ENCODE data around the gene XYLT1. TPM values are rescaled to one million over a fixed set of nuclear protein-coding genes. Genes with fewer than 3 reads are reported as not detected.
"Not testable (repeated sequence)": the region's sequence is repeated elsewhere in the genome, so short reads cannot be mapped to it uniquely, and the experiment has no call there.

XYLT1 gene
- total RNA-seq, 1 donor from 2014 or later = 0.23 TPM

DNA sequence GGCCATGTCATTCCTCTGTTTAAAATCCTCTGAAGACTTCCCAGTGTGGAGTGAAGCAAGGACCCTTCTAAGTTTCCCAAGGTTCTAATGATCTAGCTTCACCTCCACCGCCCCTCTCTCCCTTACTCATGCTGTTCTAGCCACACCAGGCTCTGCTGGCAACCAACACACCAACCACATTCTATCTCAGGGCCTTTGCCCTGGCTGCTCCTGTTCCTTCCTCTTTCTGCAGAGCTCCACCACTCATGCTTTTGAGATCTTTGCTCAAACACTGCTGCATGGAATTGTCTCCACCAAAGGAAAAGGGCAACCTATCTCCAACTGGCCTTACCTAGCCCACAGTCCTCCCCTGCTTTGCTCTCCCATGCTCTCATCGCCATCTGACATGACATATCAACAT lies 128.7 kb downstream of the XYLT1 start:
- no peak overlapping the region for H3K4me3 ChIP-seq (ENCODE audit: low read depth, low read length)
- TF ChIP-seq, protein P1, sequence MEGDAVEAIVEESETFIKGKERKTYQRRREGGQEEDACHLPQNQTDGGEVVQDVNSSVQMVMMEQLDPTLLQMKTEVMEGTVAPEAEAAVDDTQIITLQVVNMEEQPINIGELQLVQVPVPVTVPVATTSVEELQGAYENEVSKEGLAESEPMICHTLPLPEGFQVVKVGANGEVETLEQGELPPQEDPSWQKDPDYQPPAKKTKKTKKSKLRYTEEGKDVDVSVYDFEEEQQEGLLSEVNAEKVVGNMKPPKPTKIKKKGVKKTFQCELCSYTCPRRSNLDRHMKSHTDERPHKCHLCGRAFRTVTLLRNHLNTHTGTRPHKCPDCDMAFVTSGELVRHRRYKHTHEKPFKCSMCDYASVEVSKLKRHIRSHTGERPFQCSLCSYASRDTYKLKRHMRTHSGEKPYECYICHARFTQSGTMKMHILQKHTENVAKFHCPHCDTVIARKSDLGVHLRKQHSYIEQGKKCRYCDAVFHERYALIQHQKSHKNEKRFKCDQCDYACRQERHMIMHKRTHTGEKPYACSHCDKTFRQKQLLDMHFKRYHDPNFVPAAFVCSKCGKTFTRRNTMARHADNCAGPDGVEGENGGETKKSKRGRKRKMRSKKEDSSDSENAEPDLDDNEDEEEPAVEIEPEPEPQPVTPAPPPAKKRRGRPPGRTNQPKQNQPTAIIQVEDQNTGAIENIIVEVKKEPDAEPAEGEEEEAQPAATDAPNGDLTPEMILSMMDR (conservative IDR thresholded peaks at IDR 0.05; ENCODE audit: low read depth, low read length) = no peak
- no peak for DNase-seq (ENCODE audit: low read depth)

DNA sequence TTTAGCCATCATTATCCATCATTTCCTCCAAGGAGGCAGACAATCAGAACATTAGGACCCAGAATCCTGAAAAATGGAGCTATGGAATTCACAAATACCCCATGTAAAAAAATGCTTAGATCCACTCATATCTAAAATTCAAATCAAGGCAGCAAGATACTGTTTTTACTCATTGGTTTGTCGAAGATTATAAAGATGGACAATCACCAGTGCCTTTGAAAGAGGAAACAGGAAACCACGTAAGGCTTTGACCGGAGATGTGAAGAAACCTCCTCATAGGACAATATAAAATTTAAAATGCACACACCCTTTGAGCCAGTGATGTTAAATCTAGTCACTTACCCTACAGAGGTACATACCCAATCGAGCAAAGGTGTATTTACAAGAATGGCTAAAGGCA lies 130.0 kb downstream of the XYLT1 start:
- no peak overlapping the region for H3K4me3 ChIP-seq (ENCODE audit: low read depth, low read length)
- TF ChIP-seq, protein P1 (conservative IDR thresholded peaks at IDR 0.05; ENCODE audit: low read depth, low read length) = no peak

DNA sequence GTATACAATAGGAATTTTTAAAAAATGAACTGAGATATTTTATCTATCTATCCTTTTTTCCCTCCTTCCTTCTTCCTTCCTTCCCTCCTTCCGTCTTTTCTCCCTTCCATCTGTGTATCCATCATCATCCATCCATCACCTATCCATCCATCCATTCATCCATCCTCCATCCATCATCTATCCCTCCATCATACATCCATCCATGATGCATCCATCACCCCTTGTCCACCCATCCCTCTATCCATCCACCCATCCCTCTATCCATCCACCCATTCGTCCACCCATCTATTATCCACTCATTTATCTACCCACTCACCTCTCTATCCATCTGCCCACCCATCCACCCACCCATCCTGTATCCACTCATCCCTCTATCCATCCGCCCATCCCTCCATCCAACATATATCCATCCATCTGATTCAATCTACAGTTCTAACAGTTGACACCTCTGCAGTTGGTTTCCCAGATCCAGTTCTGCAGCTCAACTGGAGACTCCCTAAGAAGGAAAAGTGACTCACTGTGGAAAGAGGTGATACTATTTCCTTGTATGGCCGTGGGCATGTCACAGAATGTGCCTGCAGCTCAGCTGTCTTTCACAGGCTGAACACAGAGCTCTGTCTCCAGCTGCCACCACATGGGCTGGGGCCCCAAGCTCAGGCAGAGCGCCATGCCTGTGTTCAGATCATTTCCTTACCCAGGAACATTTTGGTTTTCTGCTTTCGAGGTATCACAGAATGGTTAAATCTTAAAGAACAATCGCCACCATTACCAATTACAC lies 130.8 kb downstream of the XYLT1 start:
- DNase-seq (ENCODE audit: low read depth) = no peak
- TF ChIP-seq, protein P1 (conservative IDR thresholded peaks at IDR 0.05; ENCODE audit: low read depth, low read length) = no peak

More for the DNA sequence above, 130.0 kb downstream of the XYLT1 start:
- no peak for DNase-seq (ENCODE audit: low read depth)

DNA sequence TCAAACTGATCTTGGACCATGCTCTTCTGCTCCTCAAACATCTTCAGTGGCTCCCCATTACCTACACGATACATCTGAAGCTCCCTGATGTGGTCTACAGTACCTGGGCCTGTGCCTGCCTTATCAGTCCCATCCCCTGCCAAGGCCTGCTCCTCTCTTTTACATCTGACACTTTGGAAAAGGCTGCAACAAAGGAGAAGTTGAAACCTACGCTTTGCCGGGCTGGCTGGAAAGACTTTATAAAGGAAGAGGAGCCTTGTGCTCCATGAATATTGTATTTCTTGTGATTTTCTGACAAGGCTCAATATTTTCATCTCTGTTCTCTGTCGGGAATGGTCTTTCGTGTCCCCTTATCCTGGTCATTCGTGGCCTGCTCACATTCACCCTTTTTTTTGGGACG lies 132.5 kb downstream of the XYLT1 start:
- TF ChIP-seq, protein P1 (conservative IDR thresholded peaks at IDR 0.05; ENCODE audit: low read depth, low read length) = no peak
- no peak for DNase-seq (ENCODE audit: low read depth)
- H3K4me3 ChIP-seq (ENCODE audit: low read depth, low read length) = no peak overlapping the region

More for the DNA sequence above, 130.8 kb downstream of the XYLT1 start:
- H3K4me3 ChIP-seq (ENCODE audit: low read depth, low read length) = no peak overlapping the region

DNA sequence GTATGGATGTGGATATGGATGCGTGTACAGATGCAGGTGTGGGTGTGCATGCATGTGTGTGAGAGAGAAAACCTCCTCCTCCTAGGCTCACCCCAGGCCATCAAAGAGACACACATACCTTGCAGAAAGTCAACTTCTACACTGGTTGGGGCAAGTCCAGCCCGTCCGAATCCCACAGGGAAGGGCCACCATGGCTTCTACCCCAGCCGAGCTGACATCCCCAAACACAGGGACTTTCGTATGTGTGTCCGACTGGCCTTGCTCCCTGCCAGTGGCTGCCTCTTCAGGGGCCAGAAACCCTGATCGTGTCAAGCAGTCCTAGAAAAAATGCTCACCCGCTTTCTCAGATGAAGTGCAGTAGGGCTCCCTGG lies 134.2 kb downstream of the XYLT1 start:
- DNase-seq (ENCODE audit: low read depth) = no peak
- H3K4me3 ChIP-seq (ENCODE audit: low read depth, low read length) = no peak overlapping the region
- TF ChIP-seq, protein P1 (conservative IDR thresholded peaks at IDR 0.05; ENCODE audit: low read depth, low read length) = no peak

DNA sequence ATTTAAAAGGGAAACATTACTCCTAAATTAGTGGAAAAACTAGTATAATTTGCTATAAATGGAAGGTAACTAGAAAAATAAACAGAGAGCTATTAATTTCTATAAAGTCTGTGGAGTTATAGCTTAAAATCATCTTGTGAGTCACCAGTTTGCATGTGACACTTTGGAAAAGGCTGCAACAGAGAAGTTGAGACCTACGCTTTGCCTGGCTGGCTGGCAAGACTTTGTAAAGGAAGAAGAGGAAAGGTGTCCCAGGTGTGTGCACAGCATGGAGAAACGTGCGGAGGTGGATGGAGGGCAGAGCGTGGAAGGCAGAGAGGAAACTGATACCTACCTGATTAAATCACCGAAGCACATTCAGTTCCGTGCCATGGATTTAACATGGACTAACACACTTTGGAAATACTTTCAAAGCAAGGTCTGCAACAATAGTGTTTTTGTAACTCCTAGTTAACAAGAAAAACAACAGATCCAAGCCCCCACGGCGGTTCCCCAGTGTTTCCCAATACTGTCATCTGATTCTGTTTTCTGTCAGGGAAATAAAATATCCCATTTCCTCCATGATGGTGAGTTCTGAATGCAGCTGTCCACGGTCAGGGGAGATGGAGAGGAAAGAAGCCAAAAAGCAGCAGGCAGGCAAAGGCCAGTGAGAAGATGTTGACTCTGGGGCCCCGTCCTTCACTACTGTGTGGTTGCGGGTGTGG lies 134.8 kb downstream of the XYLT1 start:
- TF ChIP-seq, protein P1 (conservative IDR thresholded peaks at IDR 0.05; ENCODE audit: low read depth, low read length) = no peak
- DNase-seq (ENCODE audit: low read depth) = no peak
- H3K4me3 ChIP-seq (ENCODE audit: low read depth, low read length) = no peak overlapping the region

DNA sequence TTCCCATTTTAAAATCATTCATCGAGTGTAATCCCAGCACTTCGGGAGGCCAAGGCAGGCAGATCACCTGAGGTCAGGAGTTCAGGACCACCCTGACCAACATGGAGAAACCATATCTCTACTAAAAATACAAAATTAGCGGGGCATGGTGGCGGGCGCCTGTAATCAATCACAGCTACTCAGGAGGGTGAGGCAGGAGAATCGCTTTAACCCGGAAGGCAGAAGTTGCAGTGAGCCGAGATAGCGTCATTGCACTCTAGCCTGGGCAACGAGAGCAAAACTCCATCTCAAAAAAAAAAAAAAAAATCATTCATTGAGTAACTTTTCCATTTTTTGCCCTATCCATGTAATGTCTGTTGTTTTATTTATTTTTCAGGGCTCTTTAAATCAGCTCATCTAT lies 135.4 kb downstream of the XYLT1 start:
- H3K4me3 ChIP-seq (ENCODE audit: low read depth, low read length); DNase-seq (ENCODE audit: low read depth): not testable (repeated sequence)
